HG03045 (cell line): Measurements from ENCODE around the gene BRWD1.
"Not testable (repeated sequence)": the region's sequence is repeated elsewhere in the genome, so short reads cannot be mapped to it uniquely, and the experiment has no call there.

ENCODE experiments used
- ATAC-seq: cut with Tn5 transposase; IDR thresholded peaks from one replicate; pipeline ENCODE4 v1.9.1; 2021; ENCODE audit warnings: mild to moderate bottlenecking, moderate library complexity; ENCODE audit not compliant: unreplicated experiment

The BRWD1 gene

GRCh38 chr21:39141502-39141901 lies 171.9 kb downstream of the BRWD1 start:
- no peak for ATAC-seq

- no peak for ATAC-seq
Measured at GRCh38 chr21:39137248-39138178, 175.9 kb downstream of the BRWD1 start.

GRCh38 chr21:39136711-39137110 lies 176.7 kb downstream of the BRWD1 start:
- ATAC-seq, result no peak

- ATAC-seq, result not testable (repeated sequence)
Measured at GRCh38 chr21:39136138-39136537, 177.3 kb downstream of the BRWD1 start.

GRCh38 chr21:39134288-39134810 lies 179.1 kb downstream of the BRWD1 start:
- no peak for ATAC-seq
